GM21390 (cell line): ENCODE measurements around the gene GPX2.
A peak's percentile ranks its signal among the peaks of the same experiment; 100 is the strongest.
"Not testable (repeated sequence)": the region's sequence is repeated elsewhere in the genome, so short reads cannot be mapped to it uniquely, and the experiment has no call there.

ENCODE experiments used
- ATAC-seq: cut with Tn5 transposase; IDR thresholded peaks from one replicate; pipeline ENCODE4 v1.9.1; 2021; ENCODE audit not compliant: unreplicated experiment

The GPX2 gene

GRCh38 chr14:64915029-64915424 lies 27.5 kb downstream of the GPX2 start:
- no peak for ATAC-seq

- peak; percentile 96 for ATAC-seq
Observed at GRCh38 chr14:64914237-64915028, 28.1 kb downstream of the GPX2 start, which contains the start of gene CHURC1. Gene CHURC1 (plus strand): TSS chr14:64914455. CDS start chr14:64914496, 41 bp downstream.

- ATAC-seq, result not testable (repeated sequence)
Observed at GRCh38 chr14:64913477-64913876, 29.1 kb downstream of the GPX2 start.

- no peak for ATAC-seq
Observed at GRCh38 chr14:64912261-64912660, 30.3 kb downstream of the GPX2 start.

- no peak for ATAC-seq
Observed at GRCh38 chr14:64910847-64911495, 31.6 kb downstream of the GPX2 start.

- no peak for ATAC-seq
Observed at GRCh38 chr14:64906022-64906421, 36.5 kb downstream of the GPX2 start.

- ATAC-seq, result no peak
Observed at GRCh38 chr14:64899958-64900357, 42.6 kb downstream of the GPX2 start.

GRCh38 chr14:64891839-64892375 lies 50.6 kb downstream of the GPX2 start:
- no peak for ATAC-seq

GRCh38 chr14:64891173-64891838 lies 51.2 kb downstream of the GPX2 start:
- no peak for ATAC-seq

- no peak for ATAC-seq
Observed at GRCh38 chr14:64889352-64889751, 53.2 kb downstream of the GPX2 start.
